GM21619 (cell line): Measurements from ENCODE around the gene PAFAH1B1.
"Not testable (repeated sequence)": the region's sequence is repeated elsewhere in the genome, so short reads cannot be mapped to it uniquely, and the experiment has no call there.

Experiments
- ATAC-seq: cut with Tn5 transposase; IDR thresholded peaks from one replicate; pipeline ENCODE4 v1.9.1; 2021; ENCODE audit not compliant: unreplicated experiment

Gene PAFAH1B1

DNA sequence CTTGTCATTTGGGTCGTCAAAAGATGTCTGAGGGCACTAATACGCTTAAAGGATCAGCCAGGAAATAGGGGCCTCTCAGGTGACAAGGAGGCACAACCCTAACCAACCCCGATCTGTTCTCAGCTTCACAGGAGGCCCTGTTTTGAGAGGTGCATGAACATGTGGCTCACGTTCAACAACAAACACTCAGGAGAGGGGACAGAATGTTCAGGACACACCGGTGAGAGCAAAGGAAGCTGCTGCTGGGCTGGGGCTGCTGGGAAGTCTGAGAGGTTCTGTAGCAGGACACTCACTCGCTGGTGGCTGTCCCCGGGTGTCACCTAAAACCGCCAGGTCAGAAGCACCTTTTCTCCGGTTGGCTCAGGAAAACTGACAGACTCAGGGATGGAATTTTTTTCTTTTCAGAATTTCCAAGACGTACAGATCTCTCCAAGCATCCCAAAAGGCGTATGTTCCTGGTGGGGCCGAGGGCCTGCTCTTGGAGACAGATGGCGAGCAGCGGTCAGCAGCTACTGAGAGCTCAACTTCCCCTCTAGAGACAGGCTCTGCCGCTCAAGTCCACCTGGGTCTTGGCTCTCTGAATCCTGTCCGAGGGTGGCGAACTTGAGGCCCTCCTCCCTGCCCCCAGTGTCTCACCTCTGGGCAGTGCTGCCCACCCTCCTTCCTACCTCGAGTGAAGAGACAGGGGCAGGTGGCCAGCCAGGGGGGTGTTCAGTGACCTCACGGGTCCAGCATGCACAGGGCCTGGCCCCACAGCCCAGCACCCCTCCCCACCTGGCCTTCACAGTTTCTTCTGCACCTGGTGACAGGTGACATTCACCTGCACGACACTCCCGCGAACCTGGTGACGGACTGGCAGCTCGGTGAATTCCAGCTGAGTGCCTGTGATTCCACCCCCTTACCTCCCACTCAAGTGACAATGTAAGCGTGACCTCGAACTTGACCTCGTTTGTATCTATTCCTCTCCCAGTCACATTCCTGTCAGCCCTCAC, 95.2 kb downstream of the PAFAH1B1 start:
- no peak for ATAC-seq

DNA sequence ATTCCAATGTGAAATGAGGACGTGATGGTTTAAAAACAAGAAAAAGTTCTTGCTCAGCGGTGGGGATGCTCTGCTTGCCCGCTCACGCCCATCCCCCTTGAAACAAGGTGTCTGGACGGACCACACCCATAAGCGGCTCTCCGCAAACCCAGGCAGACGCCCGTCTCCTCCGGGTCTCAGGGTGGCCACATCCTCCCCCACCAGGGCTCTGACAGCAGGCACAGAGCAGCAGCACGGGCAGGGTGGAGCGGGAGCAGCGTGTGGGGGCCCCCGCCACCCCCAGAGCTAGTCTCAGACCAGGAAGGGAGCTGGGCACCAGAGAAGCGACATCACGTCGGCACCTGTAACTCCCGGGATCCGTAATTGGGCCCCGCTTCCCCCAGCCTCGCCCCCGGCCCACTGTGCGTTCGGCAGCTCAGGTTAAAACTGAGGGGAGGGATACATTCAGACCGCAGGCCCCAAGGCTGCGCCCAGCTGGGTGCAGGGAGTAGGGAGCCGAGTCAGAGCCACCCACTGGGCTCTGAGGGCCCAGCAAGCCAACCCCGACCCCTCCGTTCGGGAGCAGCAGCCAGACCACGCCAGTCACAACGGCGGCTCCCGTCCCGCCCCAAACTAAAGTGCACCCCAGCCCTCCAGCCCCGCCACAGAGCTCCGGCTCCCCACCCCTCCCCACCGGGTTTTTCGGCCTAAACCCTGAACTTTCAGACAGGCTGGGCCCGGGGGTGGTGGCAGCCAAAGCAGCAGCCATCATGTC, 96.1 kb downstream of the PAFAH1B1 start:
- ATAC-seq: no peak

DNA sequence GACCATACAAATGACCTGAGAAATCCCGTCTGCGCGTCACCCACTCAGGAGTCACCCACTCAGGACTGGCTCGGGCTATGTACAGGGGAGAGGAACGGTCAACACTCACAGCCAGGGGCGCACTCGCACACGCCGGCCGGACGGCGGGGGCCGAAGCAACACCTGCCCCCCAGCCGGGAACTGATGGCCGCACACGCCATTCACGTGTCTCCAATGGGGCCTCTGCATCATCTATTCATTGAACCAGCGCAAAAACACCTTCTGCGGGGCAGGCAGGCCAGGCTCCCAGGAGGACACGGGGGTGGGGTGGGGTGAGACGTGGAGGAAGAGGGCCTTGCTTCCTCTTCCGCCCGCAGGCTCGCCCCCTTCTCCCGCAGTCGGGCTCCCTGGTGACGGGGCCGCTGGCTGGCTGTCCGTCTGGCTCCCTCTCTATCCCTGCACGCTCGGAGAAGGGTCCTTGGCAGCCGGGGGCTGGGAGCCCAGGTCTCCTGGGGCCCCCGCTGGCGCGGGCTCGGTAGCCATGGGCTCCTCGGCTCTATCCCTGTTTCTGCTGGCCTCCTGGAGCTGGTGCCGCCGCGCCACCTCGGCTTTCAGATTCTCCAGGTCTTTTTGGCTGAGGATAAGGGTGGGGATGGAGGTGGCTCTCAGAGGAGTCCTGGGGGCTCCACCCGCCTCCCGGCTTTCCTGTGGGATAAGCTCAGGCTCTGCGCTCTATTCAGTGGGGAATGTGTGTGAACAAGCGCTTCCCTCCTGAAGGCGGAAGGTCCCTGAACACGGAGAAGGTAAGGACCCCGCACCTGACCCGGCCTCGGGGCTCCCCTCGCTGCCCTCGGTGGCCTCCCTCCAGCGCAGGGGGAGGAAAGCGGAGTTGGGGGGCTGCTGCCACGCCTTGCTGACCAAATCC, 97.0 kb downstream of the PAFAH1B1 start:
- ATAC-seq: no peak

DNA sequence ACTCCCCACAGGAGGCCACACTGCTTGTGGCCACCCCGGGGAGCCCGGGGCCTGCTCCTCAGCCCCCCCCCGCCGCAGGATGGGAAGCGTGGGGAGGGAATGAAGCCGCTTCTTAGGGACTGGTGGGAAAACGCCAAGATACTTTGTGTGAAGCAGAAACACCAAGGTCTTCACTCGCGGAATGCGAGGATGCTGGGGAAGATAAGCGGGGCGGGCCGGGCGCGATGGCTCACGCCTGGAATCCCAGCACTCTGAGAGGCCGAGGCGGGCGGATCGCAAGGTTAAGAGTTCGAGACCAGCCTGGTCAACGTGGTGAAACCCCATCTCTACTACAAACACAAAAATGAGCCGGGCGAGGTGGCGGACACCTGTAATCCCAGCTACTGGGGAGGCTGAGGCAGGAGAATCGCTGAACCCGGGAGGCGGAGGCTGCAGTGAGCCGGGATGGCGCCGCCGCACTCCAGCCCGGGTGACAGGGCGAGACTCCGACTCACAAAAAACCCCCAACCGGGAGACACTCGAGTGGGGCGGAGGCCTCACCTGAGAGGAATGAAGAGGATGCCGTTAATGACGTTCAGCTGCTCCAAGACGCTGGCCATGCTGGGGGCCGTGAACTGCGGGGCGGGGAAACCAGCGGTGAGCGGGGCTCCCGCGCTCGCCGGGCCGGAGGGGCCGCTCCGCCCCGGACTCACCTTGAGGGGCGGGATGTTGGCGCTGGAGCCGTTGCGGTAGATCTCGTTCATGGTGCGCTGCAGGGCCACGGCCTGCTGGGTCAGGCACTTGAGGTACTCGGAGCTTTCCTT, 97.8 kb downstream of the PAFAH1B1 start:
- no peak for ATAC-seq

DNA sequence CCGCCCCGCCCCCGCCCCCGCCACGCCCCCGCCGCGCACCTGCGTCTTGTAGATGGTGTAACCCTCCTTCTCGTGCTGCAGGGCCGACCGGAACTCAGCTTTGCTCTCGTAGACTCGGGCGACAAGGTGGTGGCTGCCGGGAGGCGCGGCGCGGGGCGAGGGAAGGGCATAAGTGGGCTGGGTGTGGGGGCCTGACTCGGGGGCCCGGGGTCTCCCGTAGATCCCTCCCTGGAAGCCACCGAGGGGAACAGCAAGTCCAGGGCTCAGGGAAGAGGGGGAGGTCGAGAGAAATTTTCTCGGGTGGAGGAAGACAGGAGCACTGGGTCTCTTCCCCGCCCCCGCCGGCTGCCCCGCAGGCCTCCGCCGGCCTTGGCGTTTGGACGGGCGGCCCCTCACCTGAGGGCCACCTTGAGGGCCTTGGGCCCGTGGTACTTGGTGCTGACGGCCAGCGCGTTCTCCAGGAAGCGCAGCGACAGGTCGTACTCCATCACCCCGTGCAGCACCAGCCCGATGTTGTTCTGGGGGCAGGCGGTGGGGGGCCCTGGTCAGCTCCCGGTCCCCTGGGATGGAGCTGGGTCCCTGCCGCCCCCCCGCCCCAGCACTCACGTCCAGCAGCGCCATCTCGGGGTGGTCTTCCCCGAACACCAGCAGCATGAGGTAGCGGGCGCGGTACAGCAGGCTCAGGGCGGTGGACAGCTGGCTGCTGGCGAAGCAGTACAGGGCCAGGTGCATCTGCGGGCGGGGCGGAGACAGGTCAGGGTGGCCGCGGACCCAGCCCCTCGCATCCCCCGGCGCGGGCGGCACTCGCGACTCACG, 98.7 kb downstream of the PAFAH1B1 start:
- ATAC-seq: no peak

DNA sequence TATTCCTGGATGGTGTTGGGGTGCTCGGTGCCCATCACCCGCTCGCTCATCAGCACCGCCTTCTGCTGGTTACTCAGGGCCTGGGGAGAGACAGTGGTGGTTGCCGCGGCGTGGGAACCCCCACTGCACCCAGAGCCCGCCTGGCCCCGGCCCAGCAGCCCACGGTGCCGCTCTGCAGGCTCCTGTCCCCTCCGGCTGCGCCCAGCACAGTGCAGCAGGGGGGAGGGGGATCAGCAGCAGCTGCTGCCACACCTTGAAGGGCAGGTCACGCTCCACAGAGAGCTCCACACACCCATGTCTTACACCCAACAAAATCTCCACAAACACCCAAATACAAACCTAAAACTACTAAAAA, 99.3 kb downstream of the PAFAH1B1 start:
- no peak for ATAC-seq

DNA sequence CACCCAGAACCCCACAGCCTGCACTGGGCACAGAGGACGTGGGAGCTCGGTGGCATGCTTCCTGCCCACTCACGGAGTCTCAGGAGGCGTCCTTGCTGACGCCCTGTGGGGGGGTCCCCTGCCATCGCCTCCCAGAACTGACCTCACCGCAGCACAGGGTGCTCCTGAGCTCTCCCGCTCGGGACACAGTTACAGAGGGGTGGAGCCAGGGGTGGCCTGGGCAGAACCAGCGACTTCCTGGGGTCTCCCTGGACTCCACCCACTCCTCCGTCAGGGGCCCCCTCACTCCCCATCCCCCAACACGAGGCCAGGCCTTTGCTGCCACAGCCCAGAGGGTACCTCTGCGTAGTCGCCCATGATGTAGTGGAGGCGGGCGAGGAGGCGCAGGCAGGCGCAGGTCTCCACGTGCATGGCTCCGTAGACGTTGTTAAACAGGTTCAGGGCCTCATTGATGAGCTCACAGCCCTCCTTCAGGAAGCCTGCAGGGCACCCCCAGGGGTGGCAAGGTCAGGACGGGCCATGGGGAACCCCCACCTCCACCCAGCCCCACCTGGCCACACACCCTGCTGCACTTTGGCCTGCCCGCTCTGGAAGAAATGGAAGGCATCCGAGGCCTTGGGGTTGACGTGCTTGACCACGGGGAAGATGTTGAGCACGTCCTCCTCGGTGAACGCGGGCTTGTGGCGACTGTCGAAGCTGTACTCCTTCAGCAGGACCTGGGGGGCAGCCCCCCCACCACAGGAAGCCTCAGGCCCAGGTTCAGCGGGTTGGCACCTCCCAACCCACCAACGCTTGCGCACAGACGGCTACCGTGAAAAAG, 100.3 kb downstream of the PAFAH1B1 start:
- no peak for ATAC-seq

DNA sequence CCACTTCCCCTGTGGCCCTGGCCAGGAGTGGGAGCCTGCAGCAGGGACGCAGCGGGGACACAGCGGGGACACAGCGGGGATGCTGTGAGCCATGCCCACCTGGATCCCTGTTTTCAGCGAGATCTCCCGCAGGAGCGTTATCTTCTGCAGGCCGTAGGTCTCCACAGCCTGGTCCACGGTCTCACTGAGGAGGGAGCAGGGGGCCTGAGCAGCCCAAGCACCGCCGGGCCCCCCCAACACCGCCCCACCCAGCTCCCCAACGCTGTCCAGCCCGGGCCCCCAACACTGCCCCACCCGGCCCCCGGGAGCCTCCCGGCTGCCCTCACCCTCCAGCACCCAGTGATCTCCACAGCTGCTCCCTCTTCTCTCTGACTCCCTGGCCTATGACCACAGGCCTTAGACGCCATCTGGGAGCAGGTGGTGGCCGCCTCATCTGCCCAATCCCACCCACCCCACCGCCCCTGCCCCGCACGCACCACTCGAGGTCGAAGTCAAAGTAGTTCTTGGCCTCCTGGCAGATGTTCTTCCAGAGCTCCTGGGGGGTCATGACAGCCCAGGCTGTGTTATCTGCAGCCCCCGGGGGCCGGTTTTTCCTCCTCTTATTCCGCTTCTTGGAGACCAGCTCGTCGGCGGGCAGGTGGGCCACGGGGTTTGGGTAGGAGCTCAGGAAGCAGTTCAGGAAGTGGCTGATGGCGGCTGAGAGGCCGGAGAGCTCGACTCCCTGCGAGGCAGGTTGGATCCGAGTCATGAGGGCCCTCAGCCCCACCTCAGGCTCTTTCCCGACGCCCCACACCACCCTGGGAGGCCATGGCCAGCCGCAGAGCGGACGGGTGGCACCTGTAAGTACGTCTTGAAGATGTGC, 101.2 kb downstream of the PAFAH1B1 start:
- no peak for ATAC-seq

DNA sequence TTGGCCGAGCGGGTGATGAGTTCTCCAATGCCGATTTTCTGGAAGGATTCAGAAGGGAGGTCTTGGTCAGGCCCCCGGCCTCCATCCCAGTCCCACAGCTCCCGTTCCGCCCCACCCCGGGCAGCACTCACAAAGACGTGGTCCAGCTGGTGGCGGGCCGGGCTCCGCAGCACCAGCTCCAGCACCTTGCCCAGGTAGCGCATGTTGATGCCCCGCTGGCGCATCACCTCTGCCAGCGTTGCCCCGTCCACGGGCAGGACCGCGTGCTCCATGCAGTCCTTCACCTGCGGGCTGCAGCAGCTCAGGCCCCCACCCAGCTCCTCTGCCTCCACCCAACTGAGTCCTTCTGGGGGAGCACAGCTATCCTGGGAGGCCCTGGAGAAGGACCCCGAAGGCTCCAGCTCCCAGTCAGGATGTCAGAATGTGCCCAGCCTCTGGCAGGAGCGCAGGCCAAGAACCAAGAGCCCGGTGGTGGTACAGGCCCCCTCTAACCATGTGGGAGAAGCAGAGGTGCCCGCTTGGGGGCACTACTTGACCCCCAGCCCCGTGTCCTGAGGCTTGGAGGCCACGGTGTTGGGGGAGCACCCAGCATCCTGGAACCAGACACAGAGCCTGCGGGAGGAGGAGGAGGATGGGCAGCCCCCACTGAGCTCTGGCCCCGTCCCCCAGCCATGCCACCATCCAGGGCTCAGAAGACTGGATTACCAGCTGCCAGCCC, 101.9 kb downstream of the PAFAH1B1 start:
- no peak for ATAC-seq

DNA sequence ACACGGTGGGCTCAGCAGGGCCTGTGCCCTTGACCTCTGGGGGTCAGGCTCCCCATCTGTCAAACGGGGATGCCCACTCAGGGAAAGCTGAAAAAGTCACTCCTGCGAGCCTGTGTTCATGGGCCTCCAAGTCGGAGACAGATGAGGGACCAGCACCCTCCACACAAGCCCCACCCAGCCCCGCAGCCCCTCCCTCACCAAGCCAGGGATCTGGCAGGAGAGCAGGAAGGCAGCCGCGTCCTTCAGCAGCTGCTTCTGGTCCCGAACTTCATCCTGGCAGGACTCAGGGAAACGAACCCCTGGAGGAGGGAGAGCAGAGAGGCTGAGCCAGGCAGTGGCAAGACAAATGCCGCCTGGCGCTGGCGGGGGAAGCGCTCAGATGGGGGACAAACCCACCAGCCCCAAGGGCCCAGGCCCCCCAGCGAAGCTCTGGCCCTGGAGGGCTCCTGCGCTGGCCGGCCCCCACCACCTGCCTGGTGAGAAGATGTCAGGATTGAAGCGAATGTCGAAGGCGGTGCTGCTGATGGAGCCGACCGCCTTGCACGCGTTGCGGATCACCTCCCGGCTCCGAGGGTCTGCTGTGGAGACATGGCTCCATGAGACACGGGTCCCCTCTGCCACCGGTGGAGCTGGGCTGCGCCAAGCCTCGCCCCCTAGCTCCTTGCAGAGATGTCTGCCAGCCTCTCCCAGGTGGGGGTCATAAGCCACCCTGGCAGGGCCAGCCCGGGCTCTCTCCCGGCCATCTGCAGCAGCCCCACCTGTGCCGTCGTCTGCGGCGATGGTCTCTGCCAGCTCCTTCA, 102.7 kb downstream of the PAFAH1B1 start:
- no peak for ATAC-seq

DNA sequence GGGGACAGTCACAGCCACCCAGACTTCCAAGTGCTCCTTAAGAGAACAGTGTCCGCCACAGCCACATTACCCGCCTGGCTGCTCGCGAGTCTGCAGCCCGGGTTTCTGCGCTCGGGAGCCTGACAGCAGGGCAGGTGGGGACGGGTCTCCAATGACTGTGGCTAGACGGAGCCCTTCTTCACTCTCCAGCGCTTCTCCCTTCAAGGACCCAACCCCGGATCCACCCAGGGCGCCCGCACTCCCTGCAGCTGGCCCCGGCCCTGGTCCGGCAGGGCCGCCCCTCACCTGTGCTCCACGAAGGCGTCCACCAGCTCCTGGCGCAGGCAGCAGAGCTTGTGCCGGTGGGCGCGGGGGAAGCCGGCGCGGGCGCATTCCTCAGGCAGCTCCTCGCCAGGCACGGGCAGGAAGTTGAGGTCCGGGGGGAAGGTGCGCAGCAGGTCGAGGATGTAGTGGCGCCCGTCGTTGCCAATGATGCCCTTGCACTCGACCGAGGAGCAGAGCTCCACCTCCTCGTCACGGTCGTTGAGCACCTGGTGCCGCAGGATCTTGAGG, 104.2 kb downstream of the PAFAH1B1 start:
- no peak for ATAC-seq

DNA sequence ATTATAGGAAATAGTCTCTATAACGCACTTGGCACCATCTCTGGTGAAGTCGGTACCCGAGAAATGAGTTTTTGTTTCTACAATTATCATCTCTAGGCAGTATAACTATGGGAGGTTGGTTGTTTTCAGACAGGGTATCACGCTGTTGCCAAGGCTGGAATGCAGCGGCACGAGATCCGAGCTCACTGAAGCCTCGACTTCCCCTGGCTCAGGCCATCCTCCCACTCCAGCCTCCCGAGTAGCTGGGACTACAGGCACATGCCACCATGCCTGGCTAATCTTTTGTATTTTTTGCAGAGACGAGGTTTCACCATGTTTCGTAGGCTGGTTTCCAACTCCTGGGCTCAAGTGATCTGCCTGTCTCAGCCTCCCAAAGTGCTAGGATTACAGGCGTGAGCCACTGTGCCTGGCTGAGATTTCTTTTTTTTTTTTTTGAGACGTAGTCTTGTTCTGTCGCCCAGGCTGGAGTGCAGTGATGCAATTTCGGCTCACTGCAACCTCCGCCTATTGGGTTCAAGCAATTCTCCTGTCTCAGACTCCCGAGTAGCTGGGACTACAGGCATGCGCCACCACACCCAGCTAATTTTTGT, 105.9 kb downstream of the PAFAH1B1 start:
- ATAC-seq: not testable (repeated sequence)

DNA sequence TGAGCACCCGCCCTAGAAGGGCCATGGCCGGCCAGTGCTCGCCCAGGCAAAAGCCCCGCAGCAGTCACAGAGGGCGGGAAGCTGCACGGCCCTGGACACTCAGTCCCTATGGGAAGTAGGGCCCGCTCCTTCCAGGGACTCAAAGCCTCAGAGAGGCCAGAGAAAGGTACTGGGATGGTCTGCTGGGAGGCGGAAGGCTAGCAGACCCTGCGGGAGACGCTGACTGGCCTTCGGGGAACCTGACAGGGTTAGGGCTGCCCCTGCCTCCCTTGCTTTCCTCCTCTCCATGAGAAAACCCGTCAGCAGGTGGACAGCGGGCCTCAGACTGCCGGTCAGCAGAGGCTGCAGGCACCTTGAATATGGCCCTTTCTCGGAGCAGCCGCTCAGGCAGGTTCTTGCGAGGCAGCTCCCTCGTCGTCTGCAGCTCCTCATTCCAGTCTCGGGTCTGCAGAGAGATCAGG, 106.6 kb downstream of the PAFAH1B1 start:
- ATAC-seq: no peak

DNA sequence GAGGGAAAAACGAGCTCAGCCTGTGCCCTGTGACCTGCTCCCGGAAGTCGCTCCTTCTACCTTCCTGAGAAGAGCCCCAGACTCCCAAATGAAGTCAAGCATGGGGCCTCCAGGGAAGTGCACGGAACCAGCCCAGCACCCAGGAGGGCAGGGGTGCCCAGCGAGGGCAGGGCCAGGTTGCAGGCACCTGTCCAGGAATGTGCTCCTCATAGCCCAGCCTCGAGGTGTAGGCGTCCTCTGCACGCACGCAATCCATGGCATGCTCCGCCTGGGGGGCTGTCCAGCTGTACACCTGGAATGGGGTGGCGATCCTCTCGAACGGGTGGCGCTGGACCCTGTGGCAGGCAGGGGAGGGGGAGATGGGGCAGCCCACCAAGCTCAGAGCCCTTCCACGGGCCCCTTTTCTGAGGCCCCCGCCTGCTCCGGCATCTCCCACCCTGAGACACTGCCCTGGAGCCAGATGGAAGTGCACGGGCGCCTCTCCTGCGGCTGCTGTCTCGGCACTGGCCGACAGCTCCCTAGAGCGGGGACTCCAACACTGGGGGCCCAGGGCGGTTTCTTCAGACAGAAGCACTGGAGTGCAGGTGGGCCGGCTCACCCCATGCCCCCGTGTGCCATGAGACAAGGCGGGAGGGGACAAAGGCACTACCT, 107.2 kb downstream of the PAFAH1B1 start:
- no peak for ATAC-seq
